Mucosa of stomach (tissue), 1 donor: Measurements from ENCODE around the gene LBP.

Experiments
- H3K27me3 ChIP-seq: one replicate; pipeline ENCODE4 v1.7.0; 2013; ENCODE audit warnings: mild to moderate bottlenecking, low read length; ENCODE audit not compliant: control insufficient read depth, insufficient read depth
- H3K36me3 ChIP-seq: one replicate; pipeline ENCODE4 v1.7.0; 2013; ENCODE audit warnings: low read length; ENCODE audit not compliant: control insufficient read depth, insufficient read depth
- H3K4me1 ChIP-seq: one replicate; pipeline ENCODE4 v1.7.0; 2013; ENCODE audit warnings: mild to moderate bottlenecking, low read length; ENCODE audit not compliant: control insufficient read depth, insufficient read depth
- H3K4me3 ChIP-seq: one replicate; pipeline ENCODE4 v1.7.0; 2013; ENCODE audit warnings: low read length
- H3K9ac ChIP-seq: one replicate; pipeline ENCODE4 v1.7.0; 2013; ENCODE audit warnings: mild to moderate bottlenecking, low read length, moderate library complexity
- H3K9me3 ChIP-seq: one replicate; pipeline ENCODE4 v1.7.0; 2013; ENCODE audit warnings: mild to moderate bottlenecking, low read length, moderate library complexity; ENCODE audit not compliant: control insufficient read depth
- donor health status: Pancreatic carcinoma.

LBP gene, protein sequence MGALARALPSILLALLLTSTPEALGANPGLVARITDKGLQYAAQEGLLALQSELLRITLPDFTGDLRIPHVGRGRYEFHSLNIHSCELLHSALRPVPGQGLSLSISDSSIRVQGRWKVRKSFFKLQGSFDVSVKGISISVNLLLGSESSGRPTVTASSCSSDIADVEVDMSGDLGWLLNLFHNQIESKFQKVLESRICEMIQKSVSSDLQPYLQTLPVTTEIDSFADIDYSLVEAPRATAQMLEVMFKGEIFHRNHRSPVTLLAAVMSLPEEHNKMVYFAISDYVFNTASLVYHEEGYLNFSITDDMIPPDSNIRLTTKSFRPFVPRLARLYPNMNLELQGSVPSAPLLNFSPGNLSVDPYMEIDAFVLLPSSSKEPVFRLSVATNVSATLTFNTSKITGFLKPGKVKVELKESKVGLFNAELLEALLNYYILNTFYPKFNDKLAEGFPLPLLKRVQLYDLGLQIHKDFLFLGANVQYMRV

DNA sequence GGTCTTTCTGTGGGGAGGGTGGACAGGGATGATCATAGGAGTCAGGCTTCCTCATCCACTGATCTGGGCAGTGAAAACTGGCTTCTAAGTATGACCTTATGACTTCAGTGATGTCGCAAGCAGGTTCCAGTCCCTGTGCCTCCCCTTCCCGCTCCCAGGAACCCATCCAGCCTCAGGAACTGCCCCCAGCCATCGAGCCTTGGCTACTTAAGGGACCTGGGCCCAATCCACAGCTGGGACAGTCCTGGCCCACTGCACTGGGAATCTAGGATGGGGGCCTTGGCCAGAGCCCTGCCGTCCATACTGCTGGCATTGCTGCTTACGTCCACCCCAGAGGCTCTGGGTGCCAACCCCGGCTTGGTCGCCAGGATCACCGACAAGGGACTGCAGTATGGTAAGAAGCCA is at the start of gene LBP:
LBP (plus strand) TSS at position 236 of the 405 bp plus-strand sequence; CDS start at position 271, 35 bp downstream.
- peaks cover 7% of the 10 kb centered on the region for H3K4me1 ChIP-seq
- H3K9me3 ChIP-seq: no peaks in the 10 kb centered on the region
- H3K4me3 ChIP-seq: no peak within 1 kb of the TSS
- no peaks in the 10 kb centered on the region for H3K27me3 ChIP-seq
- no peaks in the 10 kb centered on the region for H3K36me3 ChIP-seq
- no peak within 1 kb of the TSS for H3K9ac ChIP-seq

DNA sequence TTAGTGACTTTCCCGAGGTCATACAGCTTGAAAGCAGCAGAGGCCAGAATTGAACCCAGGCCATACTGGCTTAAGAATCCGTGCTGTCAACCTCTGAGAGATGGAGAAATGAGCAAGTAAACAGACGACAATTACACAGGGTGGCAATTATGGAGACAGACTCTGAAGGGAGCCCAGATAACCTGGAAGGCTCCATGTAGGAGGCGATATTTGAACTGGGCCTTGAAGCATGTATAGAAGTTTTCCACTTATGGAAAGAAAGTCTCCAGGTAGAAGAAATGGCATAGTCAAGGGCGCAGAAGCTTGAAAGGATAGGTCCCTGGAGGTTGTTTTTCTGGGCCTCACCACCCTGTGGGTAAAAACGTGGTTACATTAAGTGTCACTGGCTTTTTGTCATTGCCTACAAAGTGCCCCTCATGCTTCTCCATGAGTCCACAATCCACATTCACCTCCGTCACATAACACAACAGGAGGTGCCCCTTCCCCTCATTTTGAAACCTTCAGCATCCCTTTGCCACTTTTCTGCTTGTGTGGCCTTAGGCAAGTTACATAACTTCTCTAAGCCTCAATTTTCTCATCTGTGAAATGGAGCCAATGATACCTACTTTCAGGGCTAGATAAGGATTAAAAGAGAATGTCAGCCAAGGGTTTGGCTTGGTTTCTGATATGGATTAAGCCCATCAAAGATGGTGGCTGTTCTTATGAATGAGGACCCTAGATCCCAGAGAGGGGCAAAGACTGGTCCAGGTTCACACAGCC is 48.2 kb upstream of the LBP start:
- Histone ChIP-seq H3K9ac (no peak overlapping the region), H3K27me3 (no peaks in the 10 kb centered on the region), H3K4me1 (no peaks in the 10 kb centered on the region), H3K36me3 (no peaks in the 10 kb centered on the region), H3K9me3 (no peaks in the 10 kb centered on the region), H3K4me3 (no peak overlapping the region)

DNA sequence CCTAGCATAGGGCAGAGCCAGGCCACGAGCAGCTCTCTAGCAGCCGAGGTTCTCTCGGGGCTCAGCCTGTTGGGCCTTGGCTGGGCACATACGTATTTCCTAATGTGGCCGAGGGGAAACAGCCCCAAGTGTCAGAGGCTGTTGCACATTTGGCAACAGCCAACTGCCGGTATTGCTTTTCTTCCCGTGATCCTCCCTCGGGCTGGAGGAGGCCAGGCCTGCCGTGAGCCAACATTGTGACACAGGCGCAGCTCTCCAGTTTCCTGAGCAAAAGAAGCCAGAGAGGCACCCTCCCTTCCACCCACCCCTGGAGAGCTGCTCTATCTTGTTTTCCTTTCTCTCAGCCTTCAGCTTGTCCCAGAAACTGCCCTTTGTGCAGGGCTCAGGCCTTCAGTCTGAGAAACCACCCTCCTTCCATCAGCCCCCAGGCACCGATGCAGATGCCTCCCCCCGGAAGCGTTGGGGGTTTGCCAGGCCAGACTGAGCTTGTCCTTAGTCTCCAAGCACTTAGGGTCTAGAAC is 47.5 kb upstream of the LBP start:
- no peaks in the 10 kb centered on the region for H3K27me3 ChIP-seq
- no peak overlapping the region for H3K4me3 ChIP-seq
- no peaks in the 10 kb centered on the region for H3K36me3 ChIP-seq
- no peak overlapping the region for H3K9ac ChIP-seq
- H3K9me3 ChIP-seq: no peaks in the 10 kb centered on the region
- H3K4me1 ChIP-seq: no peaks in the 10 kb centered on the region

DNA sequence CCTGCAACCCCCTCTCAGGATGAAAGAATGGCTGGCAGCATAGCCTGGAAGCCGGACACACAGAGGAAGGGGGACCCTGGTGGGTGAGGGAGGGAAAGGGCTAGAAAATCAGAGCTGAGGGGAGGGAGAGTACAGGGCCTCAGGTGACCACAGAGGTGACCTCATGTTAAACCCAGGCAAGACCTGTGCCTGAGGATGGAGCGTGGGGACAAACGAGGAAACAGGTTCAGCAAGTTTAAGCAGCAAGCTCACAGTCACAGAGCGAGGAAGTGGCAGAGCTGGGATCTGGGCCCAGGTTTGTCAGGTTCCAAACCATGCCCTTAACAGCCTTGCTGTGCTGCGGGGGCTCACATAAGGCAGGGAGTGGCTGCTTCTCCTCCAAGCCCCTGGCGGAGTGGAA is 46.3 kb upstream of the LBP start:
- Histone ChIP-seq H3K9ac (no peak overlapping the region), H3K4me1 (no peaks in the 10 kb centered on the region), H3K27me3 (no peaks in the 10 kb centered on the region), H3K9me3 (no peaks in the 10 kb centered on the region), H3K36me3 (no peaks in the 10 kb centered on the region), H3K4me3 (no peak overlapping the region)

DNA sequence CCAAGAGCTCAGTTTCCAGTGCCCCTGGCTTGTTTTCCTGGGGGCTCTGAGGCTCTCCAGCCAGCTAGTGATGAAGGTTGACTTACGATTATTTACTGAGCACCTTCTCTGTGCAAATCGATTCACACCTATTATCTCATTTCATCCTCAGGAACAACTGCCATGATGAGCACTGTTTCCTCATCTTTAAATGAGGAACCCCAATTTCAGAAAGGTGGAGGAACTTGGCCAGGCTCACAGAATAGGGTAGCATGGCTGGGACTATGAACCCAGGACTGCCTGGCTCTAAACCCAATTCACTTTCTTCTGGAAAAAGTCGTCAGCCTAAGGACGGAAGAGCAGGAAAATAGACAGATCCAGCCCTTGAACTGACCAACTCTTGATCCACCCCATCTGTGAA is 45.8 kb upstream of the LBP start:
- Histone ChIP-seq H3K4me3 (no peak overlapping the region), H3K27me3 (no peaks in the 10 kb centered on the region), H3K36me3 (no peaks in the 10 kb centered on the region), H3K9me3 (no peaks in the 10 kb centered on the region), H3K4me1 (no peaks in the 10 kb centered on the region), H3K9ac (no peak overlapping the region)

DNA sequence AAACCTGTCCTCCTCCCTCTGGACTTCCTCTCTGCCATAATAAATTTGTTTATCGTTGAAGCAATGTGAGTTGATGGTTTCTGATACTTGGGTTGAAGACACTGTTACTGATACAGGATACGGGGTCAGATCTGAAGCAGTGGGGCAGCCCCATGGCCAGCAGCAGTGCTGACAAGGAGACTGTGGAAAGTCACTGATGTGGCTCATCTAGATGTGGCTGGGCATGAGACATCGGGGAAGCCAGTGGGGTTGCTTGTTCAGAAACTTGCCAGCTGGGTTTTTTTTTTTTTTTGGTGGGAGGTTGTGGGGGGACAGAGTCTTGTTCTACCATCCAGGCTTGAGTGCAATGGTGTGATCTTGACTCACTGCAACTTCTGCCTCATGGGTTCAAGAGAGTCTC is 45.0 kb upstream of the LBP start:
- no peaks in the 10 kb centered on the region for H3K36me3 ChIP-seq
- H3K4me3 ChIP-seq: no peak overlapping the region
- H3K9ac ChIP-seq: no peak overlapping the region
- no peaks in the 10 kb centered on the region for H3K4me1 ChIP-seq
- H3K27me3 ChIP-seq: no peaks in the 10 kb centered on the region
- H3K9me3 ChIP-seq: no peaks in the 10 kb centered on the region

DNA sequence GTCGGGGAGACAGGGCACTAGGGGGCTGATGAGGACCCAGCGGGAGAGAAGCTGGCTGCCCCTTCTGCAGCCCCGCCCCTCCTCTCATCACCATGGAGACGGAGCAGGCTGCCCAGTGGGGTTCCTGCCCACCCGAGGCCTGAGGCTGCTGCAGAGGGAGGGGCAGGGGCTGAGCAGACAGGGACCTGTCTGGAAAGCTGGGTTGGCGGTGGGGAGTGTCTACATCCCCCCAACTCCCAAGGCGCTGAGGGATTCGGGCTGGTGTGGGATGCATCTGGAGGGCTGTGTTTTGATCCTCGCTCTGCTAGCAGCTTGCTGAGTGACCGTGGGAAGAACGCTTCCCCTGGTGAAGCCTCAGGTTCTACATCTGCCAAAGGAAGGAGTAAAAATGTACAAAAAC is 43.5 kb upstream of the LBP start:
- H3K4me3 ChIP-seq: no peak overlapping the region
- H3K9ac ChIP-seq: no peak overlapping the region
- no peaks in the 10 kb centered on the region for H3K9me3 ChIP-seq
- no peaks in the 10 kb centered on the region for H3K4me1 ChIP-seq
- no peaks in the 10 kb centered on the region for H3K27me3 ChIP-seq
- H3K36me3 ChIP-seq: no peaks in the 10 kb centered on the region

DNA sequence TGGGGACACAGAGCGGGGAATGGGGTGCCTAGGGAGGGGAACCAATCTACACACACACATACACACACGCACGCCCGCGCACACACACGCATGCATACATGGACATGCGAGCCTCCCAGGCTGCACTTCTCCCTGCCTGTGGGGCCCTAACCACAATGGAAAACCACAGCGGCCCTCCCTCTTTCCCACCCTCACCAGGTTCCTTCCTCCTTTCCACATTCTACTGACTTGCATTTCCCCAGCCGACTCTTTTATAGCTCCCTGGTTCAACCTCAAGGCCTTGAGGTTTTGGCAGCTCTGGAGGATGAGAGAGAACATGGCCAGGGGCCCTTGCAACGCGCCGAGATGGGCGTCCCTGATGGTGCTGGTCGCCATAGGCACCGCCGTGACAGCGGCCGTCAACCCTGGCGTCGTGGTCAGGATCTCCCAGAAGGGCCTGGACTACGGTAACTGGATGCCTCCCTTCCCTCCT is 42.3 kb upstream of the LBP start, which contains the start of gene BPI:
BPI (plus strand) TSS at position 249 of the 472 bp plus-strand sequence; CDS start at position 317, 68 bp downstream.
- H3K9ac ChIP-seq: no peak within 1 kb of the TSS
- peaks cover 7% of the 10 kb centered on the region for H3K27me3 ChIP-seq
- no peak within 1 kb of the TSS for H3K4me3 ChIP-seq
- no peaks in the 10 kb centered on the region for H3K9me3 ChIP-seq
- H3K36me3 ChIP-seq: no peaks in the 10 kb centered on the region
- no peaks in the 10 kb centered on the region for H3K4me1 ChIP-seq

DNA sequence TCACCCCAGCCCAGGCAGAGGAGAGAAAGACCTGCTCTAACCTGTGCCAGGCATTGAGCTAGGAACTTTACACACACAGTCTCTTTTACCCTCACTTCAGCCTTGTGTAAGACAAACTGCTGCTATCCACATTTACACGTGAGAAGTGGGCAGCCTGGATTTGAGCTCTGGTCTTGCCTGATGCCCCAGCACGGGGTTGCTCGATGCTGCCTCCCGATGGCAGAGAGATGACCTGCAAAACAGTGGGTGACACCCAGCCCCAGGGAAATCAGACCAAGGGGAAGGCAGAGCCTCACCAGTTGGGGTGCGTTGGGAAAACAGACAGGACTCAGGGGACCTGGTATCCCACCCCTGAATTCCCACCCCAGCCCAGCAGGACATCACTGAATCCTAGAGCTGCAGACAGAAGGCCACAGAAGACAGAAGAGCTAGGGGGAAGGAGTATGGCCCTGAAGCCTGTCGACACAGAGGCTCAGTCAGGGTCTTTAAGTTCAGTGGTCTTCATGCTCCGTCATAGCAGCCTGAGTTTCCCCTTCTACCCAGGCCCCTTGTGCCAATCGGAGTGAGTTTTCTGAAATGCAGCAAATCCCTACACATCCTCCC is 41.3 kb upstream of the LBP start:
- Histone ChIP-seq H3K36me3 (no peaks in the 10 kb centered on the region), H3K27me3 (peaks cover 7% of the 10 kb centered on the region), H3K9ac (no peak overlapping the region), H3K4me1 (no peaks in the 10 kb centered on the region), H3K9me3 (no peaks in the 10 kb centered on the region), H3K4me3 (no peak overlapping the region)

DNA sequence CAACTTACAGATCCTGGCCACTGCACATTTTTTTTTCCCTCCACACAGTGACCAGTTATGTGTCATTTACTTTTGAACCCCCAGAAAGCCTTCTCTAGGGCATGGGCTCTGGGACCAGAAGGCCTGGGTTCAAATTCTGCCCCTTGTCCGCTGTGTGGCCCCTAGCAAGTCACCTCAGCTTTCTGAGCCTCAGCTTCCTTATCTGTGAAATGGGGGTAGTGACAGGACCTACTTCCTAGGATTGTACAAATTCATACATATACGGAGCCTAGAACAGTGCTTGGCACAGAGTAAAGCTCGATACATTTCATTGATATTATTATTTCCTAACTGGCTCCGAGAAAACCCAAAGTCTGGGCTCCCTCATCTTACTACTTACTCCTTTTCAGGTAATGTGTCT is 40.7 kb upstream of the LBP start:
- Histone ChIP-seq H3K9ac (no peak overlapping the region), H3K9me3 (no peaks in the 10 kb centered on the region), H3K27me3 (peaks cover 7% of the 10 kb centered on the region)

DNA sequence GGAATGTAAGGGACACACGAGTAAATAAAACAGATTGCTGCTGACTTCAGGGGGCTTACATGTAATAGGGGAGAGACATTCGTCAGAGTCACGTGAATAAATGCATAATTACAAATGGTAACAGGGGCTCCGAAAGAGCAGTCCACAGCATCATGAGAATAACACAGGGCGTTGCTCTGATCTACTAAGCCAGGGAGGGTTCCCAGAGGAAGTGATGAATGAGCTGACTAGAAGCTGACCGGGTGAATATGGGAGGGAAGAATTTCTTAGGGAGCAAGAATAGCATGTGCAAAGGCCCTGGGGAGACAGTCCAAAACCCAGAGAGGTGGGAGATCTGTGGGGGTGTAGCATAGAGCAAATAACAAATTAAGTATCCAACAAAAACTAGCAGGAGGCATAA is 39.9 kb upstream of the LBP start:
- Histone ChIP-seq H3K27me3 (peaks cover 7% of the 10 kb centered on the region), H3K9ac (no peak overlapping the region), H3K9me3 (no peaks in the 10 kb centered on the region), H3K36me3 (no peaks in the 10 kb centered on the region), H3K4me3 (no peak overlapping the region), H3K4me1 (no peaks in the 10 kb centered on the region)

More for the DNA sequence above, 40.7 kb upstream of the LBP start:
- Histone ChIP-seq H3K4me1 (no peaks in the 10 kb centered on the region), H3K4me3 (no peak overlapping the region), H3K36me3 (no peaks in the 10 kb centered on the region)
